ENCODE results near the gene RGS7. TPM values are rescaled to one million over a fixed set of nuclear protein-coding genes. Genes with fewer than 3 reads are reported as not detected.
"Not testable (repeated sequence)": the region's sequence is repeated elsewhere in the genome, so short reads cannot be mapped to it uniquely, and the experiment has no call there.

Gene RGS7
- total RNA-seq, 1 donor from 2014 or later, result not detected

- H3K27me3 Mint-ChIP-seq (ENCODE audit: insufficient read depth); H3K36me3 Mint-ChIP-seq (ENCODE audit: low read depth); H3K4me3 Mint-ChIP-seq; H3K9me3 Mint-ChIP-seq; H3K4me1 Mint-ChIP-seq (ENCODE audit: low read depth); H3K27ac Mint-ChIP-seq; intact Hi-C loops (cut with micrococcal nuclease); DNase-seq (ENCODE audit: low spot score): not testable (repeated sequence)
Observed at GRCh38 chr1:240763095-240763494, 593.9 kb downstream of the RGS7 start.

GRCh38 chr1:240762471-240762987 lies 594.5 kb downstream of the RGS7 start:
- H3K27me3 Mint-ChIP-seq (ENCODE audit: insufficient read depth); intact Hi-C loops (cut with micrococcal nuclease); H3K9me3 Mint-ChIP-seq; H3K27ac Mint-ChIP-seq; H3K4me1 Mint-ChIP-seq (ENCODE audit: low read depth); H3K36me3 Mint-ChIP-seq (ENCODE audit: low read depth); DNase-seq (ENCODE audit: low spot score); H3K4me3 Mint-ChIP-seq: not testable (repeated sequence)

- H3K4me1 Mint-ChIP-seq (ENCODE audit: low read depth); H3K27ac Mint-ChIP-seq; H3K9me3 Mint-ChIP-seq; H3K36me3 Mint-ChIP-seq (ENCODE audit: low read depth); H3K4me3 Mint-ChIP-seq; intact Hi-C loops (cut with micrococcal nuclease); H3K27me3 Mint-ChIP-seq (ENCODE audit: insufficient read depth); DNase-seq (ENCODE audit: low spot score): not testable (repeated sequence)
Observed at GRCh38 chr1:240758777-240759176, 598.2 kb downstream of the RGS7 start.

GRCh38 chr1:240758296-240758695 lies 598.7 kb downstream of the RGS7 start:
- Mint-ChIP-seq H3K36me3 (ENCODE audit: low read depth) (no peaks in the 10 kb centered on the region), H3K27ac (no peak overlapping the region), H3K4me1 (ENCODE audit: low read depth) (no peaks in the 10 kb centered on the region), H3K9me3 (no peaks in the 10 kb centered on the region), H3K27me3 (ENCODE audit: insufficient read depth) (no peaks in the 10 kb centered on the region), H3K4me3 (no peak overlapping the region)
- no peak for DNase-seq (ENCODE audit: low spot score)
- intact Hi-C loops (cut with micrococcal nuclease), result no loop called here

- Mint-ChIP-seq H3K4me1 (ENCODE audit: low read depth) (no peaks in the 10 kb centered on the region), H3K4me3 (no peak overlapping the region), H3K9me3 (no peaks in the 10 kb centered on the region), H3K36me3 (ENCODE audit: low read depth) (no peaks in the 10 kb centered on the region), H3K27ac (no peak overlapping the region), H3K27me3 (ENCODE audit: insufficient read depth) (peaks cover 2% of the 10 kb centered on the region)
- intact Hi-C loops (cut with micrococcal nuclease), result no loop called here
- DNase-seq (ENCODE audit: low spot score), result no peak
Observed at GRCh38 chr1:240747907-240748306, 609.1 kb downstream of the RGS7 start.

- Mint-ChIP-seq H3K4me1 (ENCODE audit: low read depth) (no peaks in the 10 kb centered on the region), H3K9me3 (no peaks in the 10 kb centered on the region), H3K27me3 (ENCODE audit: insufficient read depth) (no peaks in the 10 kb centered on the region), H3K36me3 (ENCODE audit: low read depth) (no peaks in the 10 kb centered on the region), H3K4me3 (no peak overlapping the region), H3K27ac (no peak overlapping the region)
- intact Hi-C loops (cut with micrococcal nuclease), result no loop called here
- DNase-seq (ENCODE audit: low spot score), result no peak
Observed at GRCh38 chr1:240743705-240744104, 613.3 kb downstream of the RGS7 start.

GRCh38 chr1:240739754-240740153 lies 617.3 kb downstream of the RGS7 start:
- Mint-ChIP-seq H3K27ac (no peak overlapping the region), H3K9me3 (no peaks in the 10 kb centered on the region), H3K36me3 (ENCODE audit: low read depth) (no peaks in the 10 kb centered on the region), H3K4me3 (no peak overlapping the region), H3K4me1 (ENCODE audit: low read depth) (no peaks in the 10 kb centered on the region), H3K27me3 (ENCODE audit: insufficient read depth) (no peaks in the 10 kb centered on the region)
- intact Hi-C loops (cut with micrococcal nuclease), result no loop called here
- no peak for DNase-seq (ENCODE audit: low spot score)

GRCh38 chr1:240739139-240739538 lies 617.9 kb downstream of the RGS7 start:
- H3K27ac Mint-ChIP-seq, result no peak overlapping the region
- no peak for DNase-seq (ENCODE audit: low spot score)
- no peaks in the 10 kb centered on the region for H3K36me3 Mint-ChIP-seq (ENCODE audit: low read depth)
- no peak overlapping the region for H3K4me3 Mint-ChIP-seq
- H3K4me1 Mint-ChIP-seq (ENCODE audit: low read depth), result no peaks in the 10 kb centered on the region
- no peaks in the 10 kb centered on the region for H3K9me3 Mint-ChIP-seq
- H3K27me3 Mint-ChIP-seq (ENCODE audit: insufficient read depth), result no peaks in the 10 kb centered on the region
- intact Hi-C loops (cut with micrococcal nuclease), result no loop called here

GRCh38 chr1:240737766-240738265 lies 619.2 kb downstream of the RGS7 start:
- H3K27me3 Mint-ChIP-seq (ENCODE audit: insufficient read depth), result no peaks in the 10 kb centered on the region
- intact Hi-C loops (cut with micrococcal nuclease), result no loop called here
- H3K27ac Mint-ChIP-seq, result no peak overlapping the region

GRCh38 chr1:240737298-240737697 lies 619.7 kb downstream of the RGS7 start:
- Mint-ChIP-seq H3K27me3 (ENCODE audit: insufficient read depth) (no peaks in the 10 kb centered on the region), H3K4me1 (ENCODE audit: low read depth) (no peaks in the 10 kb centered on the region), H3K36me3 (ENCODE audit: low read depth) (no peaks in the 10 kb centered on the region), H3K4me3 (no peak overlapping the region), H3K27ac (no peak overlapping the region), H3K9me3 (no peaks in the 10 kb centered on the region)
- intact Hi-C loops (cut with micrococcal nuclease), result no loop called here
- no peak for DNase-seq (ENCODE audit: low spot score)

More at GRCh38 chr1:240737766-240738265, 619.2 kb downstream of the RGS7 start:
- Mint-ChIP-seq H3K4me3 (no peak overlapping the region), H3K4me1 (ENCODE audit: low read depth) (no peaks in the 10 kb centered on the region), H3K9me3 (no peaks in the 10 kb centered on the region), H3K36me3 (ENCODE audit: low read depth) (no peaks in the 10 kb centered on the region)
- DNase-seq (ENCODE audit: low spot score), result no peak

- not testable (repeated sequence) for H3K27me3 Mint-ChIP-seq (ENCODE audit: insufficient read depth); H3K27ac Mint-ChIP-seq; DNase-seq (ENCODE audit: low spot score); H3K4me3 Mint-ChIP-seq; H3K36me3 Mint-ChIP-seq (ENCODE audit: low read depth); H3K9me3 Mint-ChIP-seq; H3K4me1 Mint-ChIP-seq (ENCODE audit: low read depth)
- intact Hi-C loops (cut with micrococcal nuclease), result loop anchor here (5.0 kb wide), 1 partner anchor 768 kb away; no protein-coding TSS in a partner anchor
Observed at GRCh38 chr1:240734705-240735104, 622.3 kb downstream of the RGS7 start.

- intact Hi-C loops (cut with micrococcal nuclease), result loop anchor here (5.0 kb wide), 1 partner anchor 768 kb away; no protein-coding TSS in a partner anchor
- no peaks in the 10 kb centered on the region for H3K4me1 Mint-ChIP-seq (ENCODE audit: low read depth)
- H3K27ac Mint-ChIP-seq, result no peak overlapping the region
- H3K36me3 Mint-ChIP-seq (ENCODE audit: low read depth), result no peaks in the 10 kb centered on the region
- no peaks in the 10 kb centered on the region for H3K9me3 Mint-ChIP-seq
- no peaks in the 10 kb centered on the region for H3K27me3 Mint-ChIP-seq (ENCODE audit: insufficient read depth)
- no peak overlapping the region for H3K4me3 Mint-ChIP-seq
- no peak for DNase-seq (ENCODE audit: low spot score)
Observed at GRCh38 chr1:240734001-240734400, 623.0 kb downstream of the RGS7 start.

- no peaks in the 10 kb centered on the region for H3K36me3 Mint-ChIP-seq (ENCODE audit: low read depth)
- H3K4me3 Mint-ChIP-seq, result no peak overlapping the region
- no peaks in the 10 kb centered on the region for H3K9me3 Mint-ChIP-seq
- intact Hi-C loops (cut with micrococcal nuclease), result loop anchor here (5.0 kb wide), 1 partner anchor 770 kb away; no protein-coding TSS in a partner anchor
- DNase-seq (ENCODE audit: low spot score), result no peak
- H3K27me3 Mint-ChIP-seq (ENCODE audit: insufficient read depth), result no peaks in the 10 kb centered on the region
- no peak overlapping the region for H3K27ac Mint-ChIP-seq
- H3K4me1 Mint-ChIP-seq (ENCODE audit: low read depth), result no peaks in the 10 kb centered on the region
Observed at GRCh38 chr1:240732390-240732789, 624.6 kb downstream of the RGS7 start.

Measured in activated T-helper 1 cell treated with anti-CD3 and anti-CD28 coated beads, Interleukin-12 subunit alpha, Interleukin-12 subunit beta, Interleukin-2, Interleukin-4 antibody, amounts not matched to agents 30 ng/mL and 10 ng/mL and 1 ng/mL, durations not matched to agents 14 hours and 24 hours and 36 hours (primary cell).